HEK293 (cell line): Measurements from ENCODE around the gene BRD2.

Experiments used
- CTCF ChIA-PET: fragments of 350-600 bp; formaldehyde crosslinking; extraction: SDS; loops from one replicate; lab custom pipeline; 2021; ENCODE audit warnings: antibody characterized with exemption; lab: Yijun Ruan, JAX
- POLR2A ChIA-PET: fragments of 300-600 bp; formaldehyde crosslinking; extraction: SDS; loops from one replicate; lab custom pipeline; 2020; ENCODE audit warnings: antibody characterized with exemption, inconsistent platforms; lab: Yijun Ruan, JAX
- H3K27ac ChIP-seq: fragments of 200-500 bp; sonication (Bioruptor generic); 2 replicates; pipeline ENCODE4 v1.5.1; 2014; ENCODE audit warnings: low read depth, low read length, control low read depth, inconsistent platforms; ENCODE audit errors: extremely low read depth
- H3K36me3 ChIP-seq, 2 experiments: fragments of 200-500 bp in 1 of 2; sonication (Bioruptor generic) in 1 of 2; 1 replicate in 1 of 2; 2 replicates in 1 of 2; pipeline ENCODE4 v1.5.1; 2014 to 2017; ENCODE audit warnings: inconsistent platforms in 2 of 2, low read length in 2 of 2; ENCODE audit not compliant: control insufficient read depth in 2 of 2, insufficient read depth in 1 of 2
- H3K4me1 ChIP-seq: fragments of 200-500 bp; sonication (Bioruptor generic); 2 replicates; pipeline ENCODE4 v1.5.1; 2014; ENCODE audit warnings: mild to moderate bottlenecking, low read length, inconsistent platforms; ENCODE audit not compliant: control insufficient read depth, insufficient read depth
- H3K4me3 ChIP-seq: 2 replicates; pipeline ENCODE4 v1.5.1; 2011; ENCODE audit warnings: low read depth, mild to moderate bottlenecking, control low read depth, low read length, moderate library complexity
- H3K9me3 ChIP-seq: fragments of 200-500 bp; sonication (Bioruptor generic); 2 replicates; pipeline ENCODE4 v1.5.1; 2014; ENCODE audit warnings: low read depth, low read length, inconsistent platforms; ENCODE audit not compliant: control insufficient read depth, insufficient read depth
- BCL11A ChIP-seq: fragments of 450-650 bp; formaldehyde crosslinking; IDR thresholded peaks from 2 replicates; pipeline ENCODE4 v1.5.1; 2016; ENCODE audit warnings: low read depth, missing biosample characterization, missing genetic modification characterization
- BCL11B ChIP-seq: fragments of 450-650 bp; formaldehyde crosslinking; IDR thresholded peaks from 2 replicates; pipeline ENCODE4 v1.5.1; 2016; ENCODE audit warnings: low read depth, missing biosample characterization, missing genetic modification characterization
- KLF10 ChIP-seq: fragments of 450-650 bp; IDR thresholded peaks from 2 replicates; pipeline ENCODE4 v1.5.1; 2018; ENCODE audit warnings: missing biosample characterization, mild to moderate bottlenecking, missing genetic modification characterization
- OVOL3 ChIP-seq: fragments of 450-650 bp; formaldehyde crosslinking; IDR thresholded peaks from 2 replicates; pipeline ENCODE4 v1.5.1; 2016; ENCODE audit warnings: missing biosample characterization, missing genetic modification characterization
- SP7 ChIP-seq: fragments of 450-650 bp; formaldehyde crosslinking; IDR thresholded peaks from 2 replicates; pipeline ENCODE4 v1.5.1; 2016; ENCODE audit warnings: missing biosample characterization, missing genetic modification characterization
- TCF7L2 ChIP-seq: IDR thresholded peaks from 2 replicates; pipeline ENCODE4 v1.6.1; 2011; ENCODE audit warnings: low read depth, mild to moderate bottlenecking, inconsistent platforms, low read length, moderate library complexity, borderline replicate concordance
- WT1 ChIP-seq: fragments of 450-650 bp; formaldehyde crosslinking; IDR thresholded peaks from 2 replicates; pipeline ENCODE4 v1.5.1; 2016; ENCODE audit warnings: missing biosample characterization, missing genetic modification characterization
- ZBTB1 ChIP-seq: fragments of 450-650 bp; formaldehyde crosslinking; IDR thresholded peaks from 2 replicates; pipeline ENCODE4 v1.5.1; 2016; ENCODE audit warnings: missing biosample characterization, missing genetic modification characterization
- ZBTB17 ChIP-seq: fragments of 450-650 bp; formaldehyde crosslinking; IDR thresholded peaks from 2 replicates; pipeline ENCODE4 v1.5.1; 2016; ENCODE audit warnings: missing biosample characterization, missing genetic modification characterization
- ZFP69B ChIP-seq: fragments of 450-650 bp; formaldehyde crosslinking; IDR thresholded peaks from 2 replicates; pipeline ENCODE4 v1.5.1; 2016; ENCODE audit warnings: missing biosample characterization, missing genetic modification characterization
- ZNF155 ChIP-seq: fragments of 450-650 bp; formaldehyde crosslinking; IDR thresholded peaks from 2 replicates; pipeline ENCODE4 v1.5.1; 2016; ENCODE audit warnings: missing biosample characterization, missing genetic modification characterization
- ZNF221 ChIP-seq: fragments of 450-650 bp; formaldehyde crosslinking; IDR thresholded peaks from 2 replicates; pipeline ENCODE4 v1.5.1; 2017; ENCODE audit warnings: missing biosample characterization, missing genetic modification characterization, borderline replicate concordance
- ZNF24 ChIP-seq: fragments of 450-650 bp; formaldehyde crosslinking; IDR thresholded peaks from 2 replicates; pipeline ENCODE4 v1.5.1; 2016; ENCODE audit warnings: missing biosample characterization, missing genetic modification characterization
- ZNF335 ChIP-seq: fragments of 450-650 bp; formaldehyde crosslinking; conservative IDR thresholded peaks from 2 replicates; pipeline ENCODE4 v1.5.1; 2016; ENCODE audit warnings: missing biosample characterization, missing genetic modification characterization
- ZNF394 ChIP-seq: fragments of 450-650 bp; formaldehyde crosslinking; IDR thresholded peaks from 2 replicates; pipeline ENCODE4 v1.5.1; 2016; ENCODE audit warnings: missing biosample characterization, missing genetic modification characterization, mild to moderate bottlenecking, moderate library complexity, borderline replicate concordance
- ZNF449 ChIP-seq: fragments of 450-650 bp; formaldehyde crosslinking; IDR thresholded peaks from 2 replicates; pipeline ENCODE4 v1.5.1; 2017; ENCODE audit warnings: missing biosample characterization, mild to moderate bottlenecking, missing genetic modification characterization, moderate library complexity
- ZNF48 ChIP-seq: fragments of 450-650 bp; formaldehyde crosslinking; IDR thresholded peaks from 2 replicates; pipeline ENCODE4 v1.5.1; 2016; ENCODE audit warnings: missing biosample characterization, missing genetic modification characterization
- ZNF544 ChIP-seq: fragments of 450-650 bp; formaldehyde crosslinking; IDR thresholded peaks from 2 replicates; pipeline ENCODE4 v1.5.0; 2017; ENCODE audit warnings: missing biosample characterization, missing genetic modification characterization
- ZNF580 ChIP-seq: fragments of 450-650 bp; formaldehyde crosslinking; IDR thresholded peaks from 2 replicates; pipeline ENCODE4 v1.5.1; 2016; ENCODE audit warnings: missing biosample characterization, missing genetic modification characterization
- ZNF654 ChIP-seq: fragments of 450-650 bp; formaldehyde crosslinking; IDR thresholded peaks from 2 replicates; pipeline ENCODE4 v1.5.1; 2016; ENCODE audit warnings: low read depth, missing biosample characterization, missing genetic modification characterization
- ZNF660 ChIP-seq: fragments of 450-650 bp; IDR thresholded peaks from 2 replicates; pipeline ENCODE4 v1.5.1; 2018; ENCODE audit warnings: missing biosample characterization, mild to moderate bottlenecking, missing genetic modification characterization
- ZNF664 ChIP-seq: fragments of 450-650 bp; formaldehyde crosslinking; IDR thresholded peaks from 2 replicates; pipeline ENCODE4 v1.5.1; 2016; ENCODE audit warnings: missing biosample characterization, missing genetic modification characterization
- ZNF791 ChIP-seq: fragments of 450-650 bp; formaldehyde crosslinking; IDR thresholded peaks from 2 replicates; pipeline ENCODE4 v1.5.1; 2016; ENCODE audit warnings: missing biosample characterization, missing genetic modification characterization
- ZXDB ChIP-seq: fragments of 450-650 bp; formaldehyde crosslinking; IDR thresholded peaks from 2 replicates; pipeline ENCODE4 v1.5.1; 2016; ENCODE audit warnings: missing biosample characterization, missing genetic modification characterization
- TF ChIP-seq, protein P1 (sequence below): fragments of 450-650 bp; formaldehyde crosslinking; IDR thresholded peaks from 2 replicates; pipeline ENCODE4 v1.5.1; 2017; ENCODE audit warnings: missing biosample characterization, missing genetic modification characterization
- TF ChIP-seq, protein P2 (sequence below): fragments of 450-650 bp; formaldehyde crosslinking; IDR thresholded peaks from 2 replicates; pipeline ENCODE4 v1.5.1; 2016; ENCODE audit warnings: missing biosample characterization, missing genetic modification characterization
- TF ChIP-seq, protein P3 (sequence below): fragments of 450-650 bp; formaldehyde crosslinking; IDR thresholded peaks from 2 replicates; pipeline ENCODE4 v1.5.1; 2016; ENCODE audit warnings: missing biosample characterization, missing genetic modification characterization

BRD2 gene

DNA sequence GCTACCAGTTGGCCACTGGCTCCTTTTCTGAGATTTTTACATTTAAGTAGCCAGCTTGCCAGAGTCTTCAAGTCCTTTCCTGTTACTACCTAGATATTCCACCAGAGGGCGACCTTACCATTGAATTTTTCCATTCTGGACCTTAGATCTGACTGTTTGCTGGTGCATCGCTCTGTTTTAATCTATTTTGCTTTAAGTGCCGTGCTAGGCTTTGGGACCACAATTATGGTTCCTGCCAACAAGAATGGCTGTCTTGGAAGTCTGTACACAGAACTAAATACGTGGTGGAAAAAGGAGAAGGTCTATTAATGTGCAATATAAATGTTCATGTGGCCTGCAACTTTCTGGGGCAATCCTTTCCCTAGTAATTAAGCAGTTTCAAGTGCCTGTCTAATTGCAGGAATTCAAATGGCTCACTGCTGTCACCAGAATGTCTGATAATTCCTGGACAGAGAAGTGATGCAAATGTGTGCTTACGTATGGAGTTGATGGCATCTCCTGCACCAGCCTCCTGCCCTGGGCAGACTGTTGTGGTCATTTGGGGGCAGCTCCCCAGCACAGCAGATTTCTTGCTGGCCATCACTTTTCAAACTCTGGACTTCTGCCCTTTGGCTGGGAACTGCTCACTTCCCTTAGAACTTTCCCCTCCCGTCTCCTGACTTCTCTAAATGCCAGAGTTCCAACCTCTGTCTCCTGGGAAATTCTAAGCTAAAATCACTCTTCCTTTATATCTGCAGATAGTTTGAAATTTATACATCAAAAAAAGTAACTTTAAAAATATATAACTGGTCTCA, 46.6 kb downstream of the BRD2 start:
- Histone ChIP-seq H3K9me3 (no peaks in the 10 kb centered on the region), H3K4me3 (no peak overlapping the region), H3K36me3 (no peaks in the 10 kb centered on the region), H3K4me1 (no peaks in the 10 kb centered on the region), H3K27ac (no peak overlapping the region)
- ChIA-PET CTCF (interaction anchor here (0.5 to 8.8 kb wide), 47 partner anchors 9 to 1434 kb away, joined by 3 to 106 read pairs (median 4); partner anchors contain the start of genes HLA-DPA1 and TAP2), POLR2A (interaction anchor here (1.5 kb wide), 1 partner anchor 43 kb away, joined by 4 read pairs; no protein-coding TSS in a partner anchor)
- TF ChIP-seq WT1 (tag by site-specific recombination) (no peak), ZNF48 (tag by site-specific recombination) (no peak), ZNF654 (tag by site-specific recombination) (peak; percentile 91), ZNF155 (tag by site-specific recombination) (no peak), SP7 (tag by site-specific recombination) (0 out of 2 replicates have a peak, but pooled peaks have one; percentile 20), ZNF791 (tag by site-specific recombination) (no peak), ZBTB17 (tag by site-specific recombination) (peak; percentile 78), ZNF660 (peak; percentile 44; the same call in 1 of the 2 replicates), ZNF335 (tag by site-specific recombination) (peak; percentile 50; the same call in 1 of the 2 replicates)
- TF ChIP-seq, protein P1, sequence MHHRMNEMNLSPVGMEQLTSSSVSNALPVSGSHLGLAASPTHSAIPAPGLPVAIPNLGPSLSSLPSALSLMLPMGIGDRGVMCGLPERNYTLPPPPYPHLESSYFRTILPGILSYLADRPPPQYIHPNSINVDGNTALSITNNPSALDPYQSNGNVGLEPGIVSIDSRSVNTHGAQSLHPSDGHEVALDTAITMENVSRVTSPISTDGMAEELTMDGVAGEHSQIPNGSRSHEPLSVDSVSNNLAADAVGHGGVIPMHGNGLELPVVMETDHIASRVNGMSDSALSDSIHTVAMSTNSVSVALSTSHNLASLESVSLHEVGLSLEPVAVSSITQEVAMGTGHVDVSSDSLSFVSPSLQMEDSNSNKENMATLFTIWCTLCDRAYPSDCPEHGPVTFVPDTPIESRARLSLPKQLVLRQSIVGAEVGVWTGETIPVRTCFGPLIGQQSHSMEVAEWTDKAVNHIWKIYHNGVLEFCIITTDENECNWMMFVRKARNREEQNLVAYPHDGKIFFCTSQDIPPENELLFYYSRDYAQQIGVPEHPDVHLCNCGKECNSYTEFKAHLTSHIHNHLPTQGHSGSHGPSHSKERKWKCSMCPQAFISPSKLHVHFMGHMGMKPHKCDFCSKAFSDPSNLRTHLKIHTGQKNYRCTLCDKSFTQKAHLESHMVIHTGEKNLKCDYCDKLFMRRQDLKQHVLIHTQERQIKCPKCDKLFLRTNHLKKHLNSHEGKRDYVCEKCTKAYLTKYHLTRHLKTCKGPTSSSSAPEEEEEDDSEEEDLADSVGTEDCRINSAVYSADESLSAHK (tag by site-specific recombination): peak; percentile 76
- TF ChIP-seq, protein P2, sequence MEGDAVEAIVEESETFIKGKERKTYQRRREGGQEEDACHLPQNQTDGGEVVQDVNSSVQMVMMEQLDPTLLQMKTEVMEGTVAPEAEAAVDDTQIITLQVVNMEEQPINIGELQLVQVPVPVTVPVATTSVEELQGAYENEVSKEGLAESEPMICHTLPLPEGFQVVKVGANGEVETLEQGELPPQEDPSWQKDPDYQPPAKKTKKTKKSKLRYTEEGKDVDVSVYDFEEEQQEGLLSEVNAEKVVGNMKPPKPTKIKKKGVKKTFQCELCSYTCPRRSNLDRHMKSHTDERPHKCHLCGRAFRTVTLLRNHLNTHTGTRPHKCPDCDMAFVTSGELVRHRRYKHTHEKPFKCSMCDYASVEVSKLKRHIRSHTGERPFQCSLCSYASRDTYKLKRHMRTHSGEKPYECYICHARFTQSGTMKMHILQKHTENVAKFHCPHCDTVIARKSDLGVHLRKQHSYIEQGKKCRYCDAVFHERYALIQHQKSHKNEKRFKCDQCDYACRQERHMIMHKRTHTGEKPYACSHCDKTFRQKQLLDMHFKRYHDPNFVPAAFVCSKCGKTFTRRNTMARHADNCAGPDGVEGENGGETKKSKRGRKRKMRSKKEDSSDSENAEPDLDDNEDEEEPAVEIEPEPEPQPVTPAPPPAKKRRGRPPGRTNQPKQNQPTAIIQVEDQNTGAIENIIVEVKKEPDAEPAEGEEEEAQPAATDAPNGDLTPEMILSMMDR (tag by site-specific recombination): peak; percentile 57

GRCh38 chr6:33015798-33016197, 47.4 kb downstream of the BRD2 start:
- Histone ChIP-seq H3K27ac (no peak overlapping the region), H3K4me3 (no peak overlapping the region), H3K4me1 (no peaks in the 10 kb centered on the region), H3K36me3 (no peaks in the 10 kb centered on the region), H3K9me3 (no peaks in the 10 kb centered on the region)
- POLR2A ChIA-PET: interaction anchor here (1.3 to 1.5 kb wide), 2 partner anchors 44 to 64 kb away, joined by 3 to 4 read pairs; no protein-coding TSS in a partner anchor
- CTCF ChIA-PET: interaction anchor here (0.5 to 8.8 kb wide), 31 partner anchors 9 to 348 kb away, joined by 3 to 106 read pairs (median 5); partner anchors contain the start of gene TAP2
- TF ChIP-seq, protein P3, sequence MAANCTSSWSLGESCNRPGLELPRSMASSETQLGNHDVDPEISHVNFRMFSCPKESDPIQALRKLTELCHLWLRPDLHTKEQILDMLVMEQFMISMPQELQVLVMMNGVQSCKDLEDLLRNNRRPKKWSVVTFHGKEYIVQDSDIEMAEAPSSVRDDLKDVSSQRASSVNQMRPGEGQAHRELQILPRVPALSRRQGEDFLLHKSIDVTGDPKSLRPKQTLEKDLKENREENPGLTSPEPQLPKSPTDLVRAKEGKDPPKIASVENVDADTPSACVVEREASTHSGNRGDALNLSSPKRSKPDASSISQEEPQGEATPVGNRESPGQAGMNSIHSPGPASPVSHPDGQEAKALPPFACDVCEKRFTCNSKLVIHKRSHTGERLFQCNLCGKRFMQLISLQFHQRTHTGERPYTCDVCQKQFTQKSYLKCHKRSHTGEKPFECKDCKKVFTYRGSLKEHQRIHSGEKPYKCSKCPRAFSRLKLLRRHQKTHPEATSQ: no peak
- TF ChIP-seq OVOL3: no peak
- TF ChIP-seq ZNF580 (tag by site-specific recombination): no peak
- TF ChIP-seq ZNF664 (tag by site-specific recombination): no peak
- TF ChIP-seq ZNF449 (tag by site-specific recombination): no peak
- TF ChIP-seq BCL11A (tag by site-specific recombination): no peak
- no peak for TF ChIP-seq TCF7L2
- TF ChIP-seq ZNF24 (tag by site-specific recombination): no peak
- no peak for TF ChIP-seq ZBTB1 (tag by site-specific recombination)
- TF ChIP-seq ZXDB (tag by site-specific recombination): no peak
- no peak for TF ChIP-seq BCL11B
- TF ChIP-seq ZNF394 (tag by site-specific recombination): no peak
- TF ChIP-seq ZFP69B (tag by site-specific recombination): no peak
- no peak for TF ChIP-seq KLF10 (tag by site-specific recombination)
- no peak for TF ChIP-seq ZNF221 (tag by site-specific recombination)
- TF ChIP-seq ZNF544: no peak
